Endothelial cell (in vitro differentiated cells): Measurements from ENCODE around the gene DNAJC12. TPM values are rescaled to one million over a fixed set of nuclear protein-coding genes. Genes with fewer than 3 reads are reported as not detected.

Experiments
- DNase-seq: peaks from one replicate; pipeline ENCODE4 v3.0.0; 2021; ENCODE audit warnings: low spot score
- H3K27ac Mint-ChIP-seq: one replicate; pipeline ENCODE4 v1.8.0; 2021; ENCODE audit warnings: mixed read lengths, inconsistent platforms; ENCODE audit not compliant: unreplicated experiment
- H3K27me3 Mint-ChIP-seq: one replicate; pipeline ENCODE4 v1.8.0; 2021; ENCODE audit warnings: mild to moderate bottlenecking, moderate library complexity, mixed read lengths, inconsistent platforms; ENCODE audit not compliant: unreplicated experiment
- H3K36me3 Mint-ChIP-seq: one replicate; pipeline ENCODE4 v1.8.0; 2021; ENCODE audit warnings: mild to moderate bottlenecking, low read depth, mixed read lengths, inconsistent platforms; ENCODE audit not compliant: unreplicated experiment
- H3K4me1 Mint-ChIP-seq: one replicate; pipeline ENCODE4 v1.8.0; 2021; ENCODE audit warnings: mild to moderate bottlenecking, mixed read lengths, inconsistent platforms; ENCODE audit not compliant: unreplicated experiment
- H3K4me3 Mint-ChIP-seq: one replicate; pipeline ENCODE4 v1.8.0; 2021; ENCODE audit warnings: mild to moderate bottlenecking, mixed read lengths, inconsistent platforms; ENCODE audit not compliant: unreplicated experiment
- H3K9me3 Mint-ChIP-seq: one replicate; pipeline ENCODE4 v1.8.0; 2021; ENCODE audit warnings: mixed read lengths, inconsistent platforms; ENCODE audit not compliant: unreplicated experiment
- CTCF ChIP-seq: fragments of 200-600 bp; sonication (generic); IDR thresholded peaks from one replicate; pipeline ENCODE4 v1.5.0; 2021; ENCODE audit warnings: antibody characterized with exemption; ENCODE audit not compliant: unreplicated experiment
- long read RNA-seq: library from polyadenylated mRNA; unstranded; transcript quantifications from one replicate; pipeline ENCODE4 v2.0.0, GENCODE V29; 2020; ENCODE audit not compliant: unreplicated experiment
- total RNA-seq: library from RNA; stranded (reverse); fragmentation: NEBNext Ultra II Directional; extraction: Animal tissue kit (Norgen Biotek cat#: 25700); gene quantifications from one replicate; pipeline ENCODE4 v1.2.1, GENCODE V29; 2021; ENCODE audit not compliant: unreplicated experiment

The DNAJC12 gene
- 2.6 TPM for total RNA-seq
- long read RNA-seq, partial matches to known transcripts: 0 of 4 reads
- long read RNA-seq, other reads (novel, unspliced or antisense): 0 of 4 reads

GRCh38 chr10:67837541-67838314 lies at the start of gene DNAJC12:
Gene DNAJC12 (minus strand): TSS chr10:67838188. CDS start chr10:67838011, 177 bp downstream.
- no peak for DNase-seq
- H3K4me1 Mint-ChIP-seq: peaks cover 2% of the 10 kb centered on the region
- no peak within 1 kb of the TSS for H3K27ac Mint-ChIP-seq
- H3K9me3 Mint-ChIP-seq: no peaks in the 10 kb centered on the region
- H3K4me3 Mint-ChIP-seq: no peak within 1 kb of the TSS
- TF ChIP-seq CTCF: no peak
- no peaks in the 10 kb centered on the region for H3K36me3 Mint-ChIP-seq
- H3K27me3 Mint-ChIP-seq: peaks cover 2% of the 10 kb centered on the region

- peak overlapping the region; percentile 28 for H3K27ac Mint-ChIP-seq
- peaks cover 8% of the 10 kb centered on the region for H3K4me1 Mint-ChIP-seq
- DNase-seq: peak; percentile 67
- H3K4me3 Mint-ChIP-seq: peak overlapping the region; percentile 93
- peaks cover 12% of the 10 kb centered on the region for H3K27me3 Mint-ChIP-seq
- TF ChIP-seq CTCF: no peak
- no peaks in the 10 kb centered on the region for H3K9me3 Mint-ChIP-seq
- peaks cover 27% of the 10 kb centered on the region for H3K36me3 Mint-ChIP-seq
These were observed 47.1 kb upstream of the DNAJC12 start for GRCh38 chr10:67884842-67885670.

- Mint-ChIP-seq H3K27me3 (peaks cover 12% of the 10 kb centered on the region), H3K4me1 (peaks cover 8% of the 10 kb centered on the region), H3K36me3 (peaks cover 27% of the 10 kb centered on the region), H3K27ac (peak within 1 kb of the TSS; percentile 89), H3K4me3 (peak within 1 kb of the TSS; percentile 95), H3K9me3 (no peaks in the 10 kb centered on the region)
- TF ChIP-seq CTCF: no peak
- DNase-seq: peak; percentile 97
These were observed 46.4 kb upstream of the DNAJC12 start, which contains the start of gene SIRT1 for GRCh38 chr10:67884313-67884841. Gene SIRT1 (plus strand): TSS chr10:67884656. CDS start chr10:67884722, 66 bp downstream.

DNA sequence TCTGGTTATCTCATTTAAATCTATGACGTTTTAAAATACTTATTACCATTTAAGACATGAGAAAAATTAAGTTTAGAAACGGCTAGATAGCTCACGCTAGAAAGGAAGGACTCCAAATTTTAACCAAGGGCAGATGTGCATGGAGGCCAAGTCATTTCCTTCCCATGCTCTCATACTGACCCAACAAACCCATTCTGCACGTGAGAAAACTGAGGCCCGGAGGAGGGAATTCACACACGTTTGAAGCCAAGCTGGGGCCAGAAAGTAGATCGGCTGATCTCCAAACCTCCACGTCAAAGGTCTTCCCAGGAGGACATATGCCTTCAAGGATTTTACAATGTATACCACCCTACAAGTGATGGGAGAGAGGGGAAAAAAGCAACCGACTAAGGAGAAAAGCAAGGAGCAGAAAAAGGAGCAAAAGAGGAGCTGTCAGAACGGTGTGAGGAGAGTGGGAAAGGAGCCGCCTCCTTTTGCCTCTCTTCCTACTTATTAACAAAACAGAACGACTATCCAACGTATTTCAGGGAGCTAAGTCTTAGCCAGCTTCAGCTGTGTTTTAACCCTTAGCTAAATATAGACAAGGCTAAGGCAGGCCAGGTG lies 45.8 kb upstream of the DNAJC12 start:
- H3K27me3 Mint-ChIP-seq: peaks cover 12% of the 10 kb centered on the region
- peaks cover 8% of the 10 kb centered on the region for H3K4me1 Mint-ChIP-seq
- H3K9me3 Mint-ChIP-seq: no peaks in the 10 kb centered on the region
- H3K27ac Mint-ChIP-seq: peak overlapping the region; percentile 89
- peaks cover 26% of the 10 kb centered on the region for H3K36me3 Mint-ChIP-seq
- no peak for TF ChIP-seq CTCF
- DNase-seq: no peak
- H3K4me3 Mint-ChIP-seq: peak overlapping the region; percentile 95
